ENCODE results near the gene SERTAD1.

The SERTAD1 gene

DNA sequence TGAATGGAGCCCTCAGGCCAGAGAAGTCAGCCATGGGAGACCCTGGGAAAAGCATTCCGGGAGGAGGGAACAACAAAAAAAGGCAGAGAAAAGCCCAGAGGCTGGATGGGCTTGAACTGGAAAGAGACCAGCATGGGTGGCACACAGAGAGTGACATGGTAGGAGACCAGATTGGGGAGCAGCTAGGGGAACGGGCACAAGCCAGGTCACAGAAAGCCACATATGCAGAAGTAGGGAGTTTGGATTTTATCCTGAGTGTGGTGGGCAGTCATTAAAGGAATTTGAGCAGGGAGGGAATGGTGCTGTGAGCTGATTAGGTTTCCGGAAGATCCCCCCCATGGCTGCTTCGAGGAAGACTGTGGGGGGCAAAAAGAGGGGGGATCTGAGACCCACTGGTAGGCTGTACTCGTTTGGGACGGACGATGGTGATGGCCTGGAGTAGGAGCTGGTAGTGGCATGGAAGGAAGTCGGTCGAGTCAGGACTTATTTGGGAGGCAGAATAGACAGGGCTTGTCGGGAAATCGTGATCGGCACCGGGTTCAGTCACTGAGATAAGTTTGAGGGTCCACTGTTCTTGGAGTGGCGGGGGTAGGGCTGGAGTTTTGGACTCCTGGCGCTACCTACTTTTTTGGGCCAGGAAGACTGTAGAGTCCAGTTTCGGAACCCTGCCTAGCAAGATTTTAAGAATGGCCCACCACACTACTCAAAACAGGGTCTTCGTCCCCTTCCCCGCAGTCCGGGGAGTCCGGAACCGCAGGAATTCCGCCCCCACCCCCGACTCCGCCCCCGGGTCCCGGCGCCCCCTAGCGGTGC lies 949 bp downstream of the SERTAD1 start:
- Histone ChIP-seq H3K27me3 (ENCODE audit: insufficient read depth, low read depth) (no peaks in the 10 kb centered on the region), H4K20me1 (ENCODE audit: insufficient read depth) (no peaks in the 10 kb centered on the region), H2AFZ (ENCODE audit: low read depth) (peak overlapping the region; percentile 68), H3K9ac (peak overlapping the region; percentile 86), H3K4me3 (IDR thresholded peaks at IDR 0.05; ENCODE audit: insufficient read depth, low read depth, low read length) (no peak overlapping the region), H3K79me2 (ENCODE audit: insufficient read depth, low read depth) (0 out of 2 replicates have a peak, but pooled peaks cover 5% of the 10 kb centered on the region), H3K4me2 (peak overlapping the region; percentile 96), H3K27ac (peak overlapping the region; percentile 85), H3K36me3 (ENCODE audit: insufficient read depth) (no peaks in the 10 kb centered on the region), H3K4me1 (ENCODE audit: low read depth, poor library complexity, severe bottlenecking) (peaks cover 24% of the 10 kb centered on the region)
- TF ChIP-seq, protein P1, sequence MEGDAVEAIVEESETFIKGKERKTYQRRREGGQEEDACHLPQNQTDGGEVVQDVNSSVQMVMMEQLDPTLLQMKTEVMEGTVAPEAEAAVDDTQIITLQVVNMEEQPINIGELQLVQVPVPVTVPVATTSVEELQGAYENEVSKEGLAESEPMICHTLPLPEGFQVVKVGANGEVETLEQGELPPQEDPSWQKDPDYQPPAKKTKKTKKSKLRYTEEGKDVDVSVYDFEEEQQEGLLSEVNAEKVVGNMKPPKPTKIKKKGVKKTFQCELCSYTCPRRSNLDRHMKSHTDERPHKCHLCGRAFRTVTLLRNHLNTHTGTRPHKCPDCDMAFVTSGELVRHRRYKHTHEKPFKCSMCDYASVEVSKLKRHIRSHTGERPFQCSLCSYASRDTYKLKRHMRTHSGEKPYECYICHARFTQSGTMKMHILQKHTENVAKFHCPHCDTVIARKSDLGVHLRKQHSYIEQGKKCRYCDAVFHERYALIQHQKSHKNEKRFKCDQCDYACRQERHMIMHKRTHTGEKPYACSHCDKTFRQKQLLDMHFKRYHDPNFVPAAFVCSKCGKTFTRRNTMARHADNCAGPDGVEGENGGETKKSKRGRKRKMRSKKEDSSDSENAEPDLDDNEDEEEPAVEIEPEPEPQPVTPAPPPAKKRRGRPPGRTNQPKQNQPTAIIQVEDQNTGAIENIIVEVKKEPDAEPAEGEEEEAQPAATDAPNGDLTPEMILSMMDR (conservative IDR thresholded peaks at IDR 0.05; ENCODE audit: low read depth, low read length): no peak

DNA sequence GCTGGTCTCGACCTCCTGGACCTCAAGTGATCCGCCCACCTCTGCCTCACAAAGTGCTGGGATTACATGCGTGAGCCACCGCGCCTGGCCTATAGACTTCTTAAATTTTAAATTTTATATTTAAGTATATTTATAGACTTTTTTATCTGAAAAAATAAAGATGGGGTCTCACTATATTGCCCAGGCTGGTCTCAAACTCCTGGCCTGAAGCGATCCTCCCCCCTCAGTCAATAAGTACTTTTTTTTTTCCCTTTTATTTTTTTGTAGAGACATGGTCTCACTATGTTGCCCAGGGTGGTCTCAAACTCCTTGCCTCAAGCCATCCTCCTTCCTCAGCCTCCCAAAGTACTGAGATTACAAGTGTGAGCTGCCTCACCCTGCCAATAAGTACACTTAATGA lies 1.9 kb downstream of the SERTAD1 start:
- Histone ChIP-seq H3K9ac (no peak overlapping the region), H3K4me2 (no peak overlapping the region), H2AFZ (ENCODE audit: low read depth) (no peak overlapping the region), H4K20me1 (ENCODE audit: insufficient read depth) (no peaks in the 10 kb centered on the region), H3K4me3 (IDR thresholded peaks at IDR 0.05; ENCODE audit: insufficient read depth, low read depth, low read length) (no peak overlapping the region), H3K36me3 (ENCODE audit: insufficient read depth) (no peaks in the 10 kb centered on the region), H3K79me2 (ENCODE audit: insufficient read depth, low read depth) (0 out of 2 replicates have a peak, but pooled peaks cover 5% of the 10 kb centered on the region), H3K27me3 (ENCODE audit: insufficient read depth, low read depth) (no peaks in the 10 kb centered on the region), H3K27ac (no peak overlapping the region), H3K4me1 (ENCODE audit: low read depth, poor library complexity, severe bottlenecking) (peaks cover 24% of the 10 kb centered on the region)
- TF ChIP-seq, protein P1 (conservative IDR thresholded peaks at IDR 0.05; ENCODE audit: low read depth, low read length): no peak

DNA sequence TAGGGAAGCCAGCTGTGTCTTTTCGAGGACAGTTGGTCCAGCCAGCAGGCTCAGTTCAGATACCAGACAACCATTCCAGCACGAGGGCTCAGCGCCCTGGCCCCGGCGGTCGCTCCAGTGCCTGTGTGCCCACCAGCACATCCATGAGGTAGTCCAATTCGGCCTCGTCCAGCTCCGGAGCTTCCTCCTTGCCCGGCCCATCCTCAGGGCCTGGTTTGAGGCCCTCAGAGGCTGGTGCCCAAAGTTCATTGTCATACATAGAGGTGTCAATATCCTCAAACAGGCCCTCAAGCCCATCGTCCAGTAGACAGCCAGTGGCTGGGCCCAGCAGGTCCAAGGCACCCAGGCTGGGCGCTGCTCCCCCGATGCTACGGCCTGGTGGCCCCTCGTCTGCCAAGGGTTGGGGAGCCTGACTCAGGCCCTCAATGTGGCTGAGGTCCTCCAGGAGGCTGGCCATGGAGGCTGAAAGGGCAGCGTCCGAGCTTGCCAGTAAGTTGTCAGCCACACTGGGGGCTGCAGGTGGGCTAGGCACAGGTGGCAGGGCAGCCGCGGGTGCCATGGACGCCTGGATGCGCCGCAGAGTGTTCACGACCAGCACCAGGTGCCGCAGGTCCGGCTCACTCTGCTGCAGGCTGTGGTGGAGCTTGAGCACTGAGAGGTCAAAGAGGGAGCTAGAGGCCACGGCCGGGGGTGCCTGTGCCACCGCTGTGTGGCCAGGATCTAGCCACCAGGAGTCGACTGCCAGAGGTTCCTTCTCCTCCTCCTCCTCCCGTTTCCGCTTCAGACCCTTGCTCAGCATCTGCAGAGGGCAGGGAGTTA lies 2.8 kb downstream of the SERTAD1 start:
- TF ChIP-seq, protein P1 (conservative IDR thresholded peaks at IDR 0.05; ENCODE audit: low read depth, low read length): no peak
- Histone ChIP-seq H3K27ac (no peak overlapping the region), H2AFZ (ENCODE audit: low read depth) (no peak overlapping the region), H3K4me1 (ENCODE audit: low read depth, poor library complexity, severe bottlenecking) (peaks cover 24% of the 10 kb centered on the region), H3K9ac (no peak overlapping the region), H4K20me1 (ENCODE audit: insufficient read depth) (no peaks in the 10 kb centered on the region), H3K27me3 (ENCODE audit: insufficient read depth, low read depth) (no peaks in the 10 kb centered on the region), H3K36me3 (ENCODE audit: insufficient read depth) (no peaks in the 10 kb centered on the region), H3K4me3 (IDR thresholded peaks at IDR 0.05; ENCODE audit: insufficient read depth, low read depth, low read length) (no peak overlapping the region), H3K4me2 (no peak overlapping the region), H3K79me2 (ENCODE audit: insufficient read depth, low read depth) (0 out of 2 replicates have a peak, but pooled peaks cover 5% of the 10 kb centered on the region)

DNA sequence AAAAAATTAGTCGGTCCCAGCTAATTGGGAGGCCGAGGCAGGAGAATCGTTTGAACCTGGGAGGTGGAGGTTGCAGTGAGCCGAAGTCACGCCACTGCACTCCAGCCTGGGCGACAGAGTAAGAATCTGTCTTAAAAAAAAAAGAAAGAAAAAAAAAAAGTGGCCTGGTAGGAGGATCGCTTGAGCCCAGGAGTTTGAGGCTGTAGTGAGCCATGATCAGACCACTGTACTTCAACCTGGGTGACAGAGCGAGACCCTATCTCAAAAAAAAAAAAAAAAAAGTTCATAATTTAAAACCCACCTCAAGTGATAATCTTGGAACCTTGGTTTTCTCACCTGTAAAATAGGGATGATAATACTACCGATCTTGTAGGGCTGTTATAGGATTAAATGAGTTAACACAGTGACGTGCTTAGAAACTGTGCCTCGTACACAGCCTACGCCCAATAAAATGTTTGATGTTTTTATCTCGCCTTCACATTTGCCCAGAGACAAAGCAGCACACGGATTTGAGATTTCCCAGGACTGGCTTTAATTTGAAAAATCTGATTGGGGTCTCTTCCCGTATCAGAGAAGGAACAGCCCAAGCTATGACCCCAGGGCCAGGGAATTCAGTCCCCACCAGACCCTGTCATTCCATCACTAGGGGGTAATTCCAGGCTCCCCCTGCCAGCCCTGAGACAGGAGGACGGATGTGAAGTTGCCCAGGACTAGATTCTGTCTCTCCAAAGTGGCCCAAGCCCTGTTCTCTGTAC lies 3.6 kb downstream of the SERTAD1 start:
- H3K27me3 ChIP-seq (ENCODE audit: insufficient read depth, low read depth): no peaks in the 10 kb centered on the region
- peaks cover 27% of the 10 kb centered on the region for H3K4me1 ChIP-seq (ENCODE audit: low read depth, poor library complexity, severe bottlenecking)
- H3K4me3 ChIP-seq (IDR thresholded peaks at IDR 0.05; ENCODE audit: insufficient read depth, low read depth, low read length): no peak overlapping the region
- H4K20me1 ChIP-seq (ENCODE audit: insufficient read depth): no peaks in the 10 kb centered on the region
- no peaks in the 10 kb centered on the region for H3K36me3 ChIP-seq (ENCODE audit: insufficient read depth)
- TF ChIP-seq, protein P1 (conservative IDR thresholded peaks at IDR 0.05; ENCODE audit: low read depth, low read length): no peak
- 0 out of 2 replicates have a peak overlapping the region, but pooled peaks have one; percentile 77 for H3K9ac ChIP-seq
- H2AFZ ChIP-seq (ENCODE audit: low read depth): peak overlapping the region; percentile 97; the same call in 1 of the 2 replicates
- H3K4me2 ChIP-seq: peak overlapping the region; percentile 74
- H3K79me2 ChIP-seq (ENCODE audit: insufficient read depth, low read depth): 0 out of 2 replicates have a peak, but pooled peaks cover 5% of the 10 kb centered on the region
- H3K27ac ChIP-seq: no peak overlapping the region
